Cardiac muscle cell (in vitro differentiated cells and primary cell): ENCODE results near the gene PUS7L. TPM values are rescaled to one million over a fixed set of nuclear protein-coding genes. Genes with fewer than 3 reads are reported as not detected.
"Not testable (repeated sequence)": the region's sequence is repeated elsewhere in the genome, so short reads cannot be mapped to it uniquely, and the experiment has no call there.

Source experiments
- DNase-seq, 2 donors: peaks; one replicate each; pipeline versions ENCODE4 v3.0.0 to v3.0.0-alpha.2; 2010 to 2017; ENCODE audit warnings: low read depth in 1 of 2, low spot score in 1 of 2
- H3K27ac ChIP-seq: fragments of 200-600 bp; sonication (generic); 2 replicates; pipeline ENCODE4 v1.5.1; 2016
- H3K27me3 ChIP-seq: fragments of 200-600 bp; sonication (generic); 2 replicates; pipeline ENCODE4 v1.6.0; 2016; ENCODE audit warnings: control low read depth
- H3K36me3 ChIP-seq: fragments of 200-600 bp; sonication (generic); 2 replicates; pipeline ENCODE4 v1.5.1; 2016; ENCODE audit warnings: control low read depth
- H3K4me1 ChIP-seq: fragments of 200-600 bp; sonication (generic); 2 replicates; pipeline ENCODE4 v1.8.1; 2017; ENCODE audit warnings: low read depth, mild to moderate bottlenecking, mixed run types
- H3K4me3 ChIP-seq: fragments of 200-600 bp; sonication (generic); 2 replicates; pipeline ENCODE4 v1.5.1; 2016; ENCODE audit warnings: mild to moderate bottlenecking
- H3K9me3 ChIP-seq: fragments of 200-600 bp; sonication (generic); 2 replicates; pipeline ENCODE4 v1.5.1; 2017; ENCODE audit warnings: low read depth, mild to moderate bottlenecking, control low read depth
- polyA plus RNA-seq: library from polyadenylated mRNA; unstranded; fragments of >200 nt; fragmentation: Nextera tagmentation; extraction: Ambion mirVana; gene quantifications from 2 replicates; pipeline ENCODE4 v1.2.1, GENCODE V29; 2016
- total RNA-seq: library from RNA; depleted of rRNA; stranded (reverse); fragments of >200 nt; gene quantifications from 2 replicates; pipeline ENCODE4 v1.2.3, GENCODE V29; 2016
- TF ChIP-seq, protein P1 (sequence below): IDR thresholded peaks from 2 replicates; pipeline ENCODE4 v1.5.1; 2012; ENCODE audit warnings: low read depth, mild to moderate bottlenecking, low read length

PUS7L gene
- total and polyA plus RNA-seq, 2 experiments from 2014 or later = 1.1 TPM; not detected in 1

DNA sequence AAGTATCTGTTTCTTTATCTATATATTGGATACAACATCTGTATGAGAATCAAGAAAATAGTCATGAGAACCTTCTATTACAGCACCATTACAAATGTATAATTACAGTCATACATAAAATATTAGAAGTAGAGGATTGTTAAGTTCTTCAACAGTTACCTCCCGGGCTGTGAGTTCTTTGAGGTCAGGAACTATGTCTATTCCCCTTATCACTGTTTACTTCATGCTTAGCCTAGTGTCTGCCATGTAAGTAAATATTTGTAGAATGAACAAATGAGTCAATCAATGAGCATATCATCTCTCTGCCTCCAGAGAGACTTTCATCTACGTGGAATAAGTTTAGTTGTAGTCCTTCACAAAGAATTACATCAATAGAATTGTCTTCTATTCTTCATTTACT is 47.2 kb downstream of the PUS7L start:
- no peaks in the 10 kb centered on the region for H3K27me3 ChIP-seq
- no peaks in the 10 kb centered on the region for H3K36me3 ChIP-seq
- no peaks in the 10 kb centered on the region for H3K9me3 ChIP-seq
- no peaks in the 10 kb centered on the region for H3K4me1 ChIP-seq
- H3K4me3 ChIP-seq = no peak overlapping the region
- no peak for DNase-seq
- TF ChIP-seq, protein P1, sequence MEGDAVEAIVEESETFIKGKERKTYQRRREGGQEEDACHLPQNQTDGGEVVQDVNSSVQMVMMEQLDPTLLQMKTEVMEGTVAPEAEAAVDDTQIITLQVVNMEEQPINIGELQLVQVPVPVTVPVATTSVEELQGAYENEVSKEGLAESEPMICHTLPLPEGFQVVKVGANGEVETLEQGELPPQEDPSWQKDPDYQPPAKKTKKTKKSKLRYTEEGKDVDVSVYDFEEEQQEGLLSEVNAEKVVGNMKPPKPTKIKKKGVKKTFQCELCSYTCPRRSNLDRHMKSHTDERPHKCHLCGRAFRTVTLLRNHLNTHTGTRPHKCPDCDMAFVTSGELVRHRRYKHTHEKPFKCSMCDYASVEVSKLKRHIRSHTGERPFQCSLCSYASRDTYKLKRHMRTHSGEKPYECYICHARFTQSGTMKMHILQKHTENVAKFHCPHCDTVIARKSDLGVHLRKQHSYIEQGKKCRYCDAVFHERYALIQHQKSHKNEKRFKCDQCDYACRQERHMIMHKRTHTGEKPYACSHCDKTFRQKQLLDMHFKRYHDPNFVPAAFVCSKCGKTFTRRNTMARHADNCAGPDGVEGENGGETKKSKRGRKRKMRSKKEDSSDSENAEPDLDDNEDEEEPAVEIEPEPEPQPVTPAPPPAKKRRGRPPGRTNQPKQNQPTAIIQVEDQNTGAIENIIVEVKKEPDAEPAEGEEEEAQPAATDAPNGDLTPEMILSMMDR = no peak
- H3K27ac ChIP-seq = no peak overlapping the region

DNA sequence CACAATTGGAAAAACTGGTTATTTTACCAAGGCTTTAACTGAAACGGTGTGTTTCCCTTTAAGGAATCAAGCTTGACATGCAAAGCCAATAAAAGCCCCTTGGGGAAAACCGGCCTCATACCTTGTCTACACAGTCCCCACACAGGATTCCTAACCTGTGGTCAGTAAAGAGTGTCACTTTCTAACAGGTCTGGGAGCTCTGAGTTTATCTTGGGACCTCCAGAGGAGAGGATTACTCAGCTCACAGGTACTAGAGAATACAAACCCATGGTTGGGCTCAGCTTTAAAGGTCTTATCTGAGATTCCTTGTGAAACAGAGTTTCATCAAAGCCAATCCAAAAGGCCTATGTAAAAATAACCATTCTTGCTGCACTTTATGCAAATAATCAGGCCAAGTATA is 54.8 kb downstream of the PUS7L start:
- not testable (repeated sequence) for H3K9me3 ChIP-seq, H3K36me3 ChIP-seq, H3K4me1 ChIP-seq, H3K27me3 ChIP-seq, H3K27ac ChIP-seq, H3K4me3 ChIP-seq
- peak in 1 of 2 donors; percentile 26 for DNase-seq

DNA sequence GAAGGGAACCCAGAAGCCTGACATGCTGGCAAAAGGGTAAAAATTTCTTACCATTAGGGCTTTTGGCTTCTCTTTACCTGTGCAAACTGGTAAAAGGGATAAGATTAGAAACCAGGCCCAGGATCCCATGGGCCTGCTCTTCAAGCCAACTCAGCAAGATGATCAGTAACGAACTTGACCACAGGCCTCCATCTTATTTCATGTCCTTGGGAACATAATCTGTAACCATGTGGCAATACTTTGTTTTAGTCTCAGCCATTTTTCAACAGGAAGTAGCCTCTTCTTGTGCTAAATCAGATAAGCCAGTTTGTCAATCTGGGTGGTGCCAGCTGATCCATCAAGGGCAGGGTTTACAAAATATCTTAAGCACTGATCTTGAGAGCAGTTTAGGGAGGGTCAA is 57.4 kb downstream of the PUS7L start:
- DNase-seq, H3K27ac ChIP-seq, H3K4me1 ChIP-seq, H3K9me3 ChIP-seq, H3K27me3 ChIP-seq, H3K4me3 ChIP-seq, H3K36me3 ChIP-seq: not testable (repeated sequence)

DNA sequence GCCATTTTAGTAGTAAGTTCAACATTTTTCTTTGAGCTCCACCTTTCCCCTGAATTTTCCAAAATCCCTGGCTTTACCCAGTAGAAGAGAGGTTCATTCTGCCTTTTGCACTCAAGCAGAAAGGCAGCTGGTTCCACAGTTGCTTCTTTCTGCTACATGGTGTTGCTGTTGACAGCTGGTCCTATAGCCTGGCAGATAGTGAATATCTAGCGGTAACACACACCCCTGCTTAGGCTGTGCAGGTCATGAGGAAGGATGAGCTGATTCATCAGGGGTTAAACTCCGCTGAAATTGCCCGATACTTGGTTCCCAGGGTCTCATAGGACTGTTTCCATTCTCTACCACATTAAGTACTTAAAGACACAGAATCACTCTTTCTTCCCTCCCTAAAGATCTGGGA is 62.4 kb downstream of the PUS7L start:
- H3K36me3 ChIP-seq = no peaks in the 10 kb centered on the region
- H3K4me3 ChIP-seq = no peak overlapping the region
- TF ChIP-seq, protein P1 = no peak
- no peaks in the 10 kb centered on the region for H3K27me3 ChIP-seq
- no peak overlapping the region for H3K27ac ChIP-seq
- no peaks in the 10 kb centered on the region for H3K9me3 ChIP-seq
- DNase-seq = peak in 1 of 2 donors; percentile 10
- H3K4me1 ChIP-seq = no peaks in the 10 kb centered on the region

DNA sequence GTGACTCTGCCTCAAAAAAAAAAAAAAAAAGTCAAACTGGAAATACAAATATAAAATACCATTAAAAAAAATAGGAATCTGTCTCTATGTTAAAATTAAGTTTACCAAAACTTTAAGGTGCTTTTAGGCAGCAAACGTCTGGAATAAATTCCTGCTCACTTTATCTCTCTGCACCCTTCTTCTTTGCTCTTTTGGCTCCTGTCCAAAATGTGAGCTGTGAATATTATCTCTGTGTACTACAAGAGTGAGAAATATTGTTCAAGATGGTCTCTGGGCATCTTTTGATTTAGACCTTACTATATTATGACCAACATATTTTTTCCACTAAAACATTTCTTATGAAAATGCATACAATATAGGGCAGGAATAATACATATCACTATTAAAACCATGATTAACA is 63.7 kb downstream of the PUS7L start:
- Histone ChIP-seq H3K27ac (no peak overlapping the region), H3K4me3 (no peak overlapping the region), H3K36me3 (no peaks in the 10 kb centered on the region), H3K9me3 (no peaks in the 10 kb centered on the region), H3K27me3 (no peaks in the 10 kb centered on the region), H3K4me1 (no peaks in the 10 kb centered on the region)
- DNase-seq = no peak
- TF ChIP-seq, protein P1 = no peak

DNA sequence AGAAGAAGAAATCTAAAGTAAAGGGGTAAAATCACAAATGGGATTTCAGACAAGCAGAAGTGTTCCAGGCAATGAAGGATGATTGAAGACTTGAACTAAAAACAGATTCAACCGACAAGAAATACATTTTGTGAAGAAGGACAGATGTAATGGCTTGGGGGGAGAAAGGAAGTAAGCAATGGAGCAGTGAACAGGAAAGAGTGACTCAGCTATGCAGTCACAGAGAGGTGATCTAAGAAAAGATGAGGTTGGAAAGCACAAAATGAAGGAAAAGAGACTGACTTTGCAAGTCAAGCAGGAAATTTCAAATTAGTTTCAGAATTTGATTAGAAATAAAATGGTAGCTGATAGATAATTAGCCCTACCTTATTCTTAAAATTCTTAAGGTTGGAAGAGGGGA is 66.5 kb downstream of the PUS7L start:
- peak in 1 of 2 donors; percentile 38 for DNase-seq
- H3K4me3 ChIP-seq = no peak overlapping the region
- no peaks in the 10 kb centered on the region for H3K36me3 ChIP-seq
- TF ChIP-seq, protein P1 = no peak
- H3K27ac ChIP-seq = no peak overlapping the region
- H3K27me3 ChIP-seq = no peaks in the 10 kb centered on the region
- H3K9me3 ChIP-seq = no peaks in the 10 kb centered on the region
- no peaks in the 10 kb centered on the region for H3K4me1 ChIP-seq

DNA sequence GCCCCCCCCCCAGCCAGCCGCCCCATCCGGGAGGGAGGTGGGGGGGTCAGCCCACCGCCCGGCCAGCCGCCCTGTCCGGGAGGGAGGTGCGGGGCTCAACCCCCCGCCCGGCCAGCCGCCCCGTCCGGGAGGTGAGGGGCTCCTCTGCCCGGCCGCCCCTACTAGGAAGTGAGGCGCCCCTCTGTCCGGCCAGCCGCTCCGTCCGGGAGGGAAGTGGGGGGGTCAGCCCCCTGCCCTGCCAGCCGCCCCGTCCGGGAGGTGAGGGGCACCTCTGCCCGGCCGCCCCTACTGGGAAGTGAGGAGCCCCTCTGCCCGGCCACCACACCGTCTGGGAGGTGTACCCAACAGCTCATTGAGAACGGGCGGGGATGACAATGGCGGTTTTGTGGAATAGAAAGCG is 73.1 kb downstream of the PUS7L start:
- not testable (repeated sequence) for H3K27me3 ChIP-seq, H3K4me1 ChIP-seq, H3K36me3 ChIP-seq, H3K9me3 ChIP-seq, H3K27ac ChIP-seq, DNase-seq, H3K4me3 ChIP-seq
